H1 (cell line): Measurements from ENCODE around the gene GLRA1. TPM values are rescaled to one million over a fixed set of nuclear protein-coding genes. Genes with fewer than 3 reads are reported as not detected.
"Not testable (repeated sequence)": the region's sequence is repeated elsewhere in the genome, so short reads cannot be mapped to it uniquely, and the experiment has no call there.

Source experiments
- CTCF ChIA-PET: fragments of 300-600 bp; sonication (Branson Sonifier 250); formaldehyde crosslinking; loops from one replicate; lab custom pipeline; 2021; ENCODE audit not compliant: partially characterized antibody; lab: Charles Lee
- POLR2A ChIA-PET: fragments of 300-600 bp; sonication (Branson Sonifier 250); formaldehyde crosslinking; loops from one replicate; lab custom pipeline; 2021; ENCODE audit warnings: inconsistent platforms; ENCODE audit not compliant: partially characterized antibody; lab: Charles Lee
- DNase-seq, 2 experiments: peaks; one replicate each; pipeline versions ENCODE4 v3.0.0 to v3.0.0-alpha.2; 2010 to 2022; ENCODE audit warnings: low spot score in 2 of 2, low read depth in 1 of 2, mixed read lengths in 1 of 2
- FAIRE-seq: peaks from 2 replicates; lab custom pipeline; 2011; peaks lifted over from hg19 to GRCh38; lab: Jason Lieb, UNC
- H2AFZ ChIP-seq: 2 replicates; pipeline ENCODE4 v1.8.1; 2012; ENCODE audit warnings: low read length, inconsistent platforms
- H2AK5ac ChIP-seq: 2 replicates; pipeline ENCODE4 v1.6.1; 2013; ENCODE audit warnings: low read depth, low read length
- H2BK120ac ChIP-seq: replicated peaks from 2 replicates; pipeline ENCODE3; 2013; ENCODE audit warnings: low read depth, low read length, inconsistent platforms
- H2BK12ac ChIP-seq: 2 replicates; pipeline ENCODE4 v1.6.1; 2013; ENCODE audit warnings: low read depth, low read length
- H2BK15ac ChIP-seq: 2 replicates; pipeline ENCODE4 v1.6.1; 2013; ENCODE audit warnings: low read length
- H2BK20ac ChIP-seq: 2 replicates; pipeline ENCODE4 v1.6.1; 2013; ENCODE audit warnings: low read length
- H2BK5ac ChIP-seq: 2 replicates; pipeline ENCODE4 v1.6.1; 2013; ENCODE audit warnings: low read depth, low read length
- H3K14ac ChIP-seq: 2 replicates; pipeline ENCODE4 v1.6.1; 2013; ENCODE audit warnings: inconsistent platforms; ENCODE audit not compliant: insufficient read length
- H3K18ac ChIP-seq: 2 replicates; pipeline ENCODE4 v1.6.1; 2013; ENCODE audit warnings: low read length; ENCODE audit errors: extremely low read depth
- H3K23ac ChIP-seq: 2 replicates; pipeline ENCODE4 v1.6.1; 2013; ENCODE audit warnings: inconsistent platforms; ENCODE audit not compliant: insufficient read length
- H3K23me2 ChIP-seq: 2 replicates; pipeline ENCODE4 v1.6.1; 2013; ENCODE audit warnings: low read depth, low read length
- H3K27ac ChIP-seq: 2 replicates; pipeline ENCODE4 v1.6.1; 2011; ENCODE audit warnings: low read depth, low read length, inconsistent platforms
- H3K27me3 ChIP-seq, 4 experiments: replicated peaks in 1 of 4; 1 replicate in 1 of 4; 2 replicates in 3 of 4; pipeline versions ENCODE4 v1.6.1 to v1.8.1; 2011 to 2013; ENCODE audit warnings: low read length in 3 of 4, mild to moderate bottlenecking in 3 of 4, inconsistent platforms in 2 of 4, mixed read lengths in 2 of 4, moderate library complexity in 1 of 4; ENCODE audit not compliant: control insufficient read depth in 3 of 4, insufficient read depth in 3 of 4; ENCODE audit errors: extremely low read depth in 1 of 4
- H3K36me3 ChIP-seq, 4 experiments: 2 replicates each; pipeline versions ENCODE4 v1.6.1 to v1.8.1; 2011 to 2013; ENCODE audit warnings: mild to moderate bottlenecking in 4 of 4, low read length in 3 of 4, moderate library complexity in 2 of 4, control low read depth in 1 of 4, inconsistent platforms in 1 of 4; ENCODE audit not compliant: insufficient read depth in 4 of 4, control insufficient read depth in 2 of 4
- H3K4ac ChIP-seq: replicated peaks from 2 replicates; pipeline ENCODE3; 2013; ENCODE audit warnings: low read length, low read depth, mixed read lengths, inconsistent platforms; ENCODE audit not compliant: insufficient read length
- H3K4me1 ChIP-seq, 4 experiments: replicated peaks in 1 of 4; 1 replicate in 1 of 4; 2 replicates in 3 of 4; pipeline versions ENCODE4 v1.6.1 to v1.8.1; 2011 to 2013; ENCODE audit warnings: low read length in 3 of 4, inconsistent platforms in 2 of 4, mixed read lengths in 1 of 4; ENCODE audit not compliant: insufficient read depth in 4 of 4, control insufficient read depth in 3 of 4
- H3K4me2 ChIP-seq, 2 experiments: 2 replicates each; pipeline versions ENCODE4 v1.6.1 to v1.8.1; 2011 to 2013; ENCODE audit warnings: low read depth in 2 of 2, low read length in 2 of 2, control low read depth in 1 of 2, inconsistent platforms in 1 of 2, mild to moderate bottlenecking in 1 of 2; ENCODE audit not compliant: insufficient read depth in 1 of 2
- H3K4me3 ChIP-seq, 4 experiments: fragments of 200-600, 300-600 bp in 1 of 4; sonication (generic), shearing (Covaris generic), sonication (Bioruptor Twin) in 1 of 4; 2 replicates each; pipeline versions ENCODE4 v1.5.1 to v1.8.1; 2011 to 2016; ENCODE audit warnings: low read length in 4 of 4, low read depth in 3 of 4, control low read depth in 2 of 4, inconsistent platforms in 2 of 4, mild to moderate bottlenecking in 2 of 4, mixed read lengths in 1 of 4, moderate library complexity in 1 of 4; ENCODE audit not compliant: insufficient read depth in 2 of 4; ENCODE audit errors: extremely low read depth in 1 of 4
- H3K56ac ChIP-seq: replicated peaks from 2 replicates; pipeline ENCODE3; 2013; ENCODE audit warnings: low read depth, mild to moderate bottlenecking, mixed read lengths, low read length, inconsistent platforms; ENCODE audit not compliant: insufficient read length
- H3K79me1 ChIP-seq: 2 replicates; pipeline ENCODE4 v1.6.1; 2013; ENCODE audit warnings: low read depth, low read length, control low read depth
- H3K79me2 ChIP-seq, 2 experiments: 2 replicates each; pipeline versions ENCODE4 v1.6.1 to v1.8.1; 2012 to 2013; ENCODE audit warnings: low read length in 2 of 2, mild to moderate bottlenecking in 2 of 2, inconsistent platforms in 1 of 2; ENCODE audit not compliant: insufficient read depth in 2 of 2, control insufficient read depth in 1 of 2
- H3K9ac ChIP-seq, 4 experiments: replicated peaks in 1 of 4; 1 replicate in 1 of 4; 2 replicates in 3 of 4; pipeline versions ENCODE4 v1.6.1 to v1.8.1; 2011 to 2013; ENCODE audit warnings: low read depth in 3 of 4, low read length in 3 of 4, control low read depth in 2 of 4, mild to moderate bottlenecking in 2 of 4, moderate library complexity in 2 of 4, inconsistent platforms in 1 of 4; ENCODE audit errors: extremely low read depth in 1 of 4
- H3K9me3 ChIP-seq, 2 experiments: 2 replicates each; pipeline versions ENCODE4 v1.6.1 to v1.8.1; 2012 to 2013; ENCODE audit warnings: mild to moderate bottlenecking in 2 of 2, moderate library complexity in 2 of 2, control low read depth in 1 of 2, inconsistent platforms in 1 of 2, low read depth in 1 of 2, low read length in 1 of 2, mixed read lengths in 1 of 2; ENCODE audit not compliant: insufficient read depth in 2 of 2
- H4K20me1 ChIP-seq, 2 experiments: replicated peaks in 1 of 2; 2 replicates each; pipeline versions ENCODE3 to v1.8.1; 2011 to 2013; ENCODE audit warnings: inconsistent platforms in 2 of 2, low read length in 2 of 2, mild to moderate bottlenecking in 1 of 2; ENCODE audit not compliant: insufficient read depth in 2 of 2, control insufficient read depth in 1 of 2
- H4K5ac ChIP-seq: 2 replicates; pipeline ENCODE4 v1.6.1; 2013; ENCODE audit warnings: low read length, low read depth, mixed read lengths, inconsistent platforms; ENCODE audit not compliant: insufficient read length
- H4K8ac ChIP-seq: 2 replicates; pipeline ENCODE4 v1.8.0; 2013; ENCODE audit warnings: mild to moderate bottlenecking, moderate library complexity, low read length, inconsistent platforms; ENCODE audit not compliant: insufficient read depth; ENCODE audit errors: extremely low read depth
- H4K91ac ChIP-seq: replicated peaks from 2 replicates; pipeline ENCODE3; 2013; ENCODE audit warnings: low read length, mixed read lengths, inconsistent platforms; ENCODE audit not compliant: insufficient read length
- WGBS, 2 experiments: shearing (Covaris generic) in 1 of 2; methylation state at CpG; one replicate each; pipeline versions ENCODE4 v1.1.6 to v1.1.7; 2013 to 2015; ENCODE audit warnings: low lambda C conversion rate in 2 of 2, mixed read lengths in 2 of 2, inconsistent platforms in 1 of 2, low coverage in 1 of 2, missing lambda C conversion rate in 1 of 2; ENCODE audit not compliant: insufficient replicate concordance in 2 of 2, insufficient coverage in 1 of 2, insufficient read length in 1 of 2; ENCODE audit errors: extremely low coverage in 1 of 2, missing lambda C conversion rate in 1 of 2; 5-methylcytosine and 5-hydroxymethylcytosine counted together
- polyA plus RNA-seq, 7 experiments: library from polyadenylated mRNA; depleted of rRNA in 3 of 7; stranded (reverse) in 5 of 7; unstranded in 2 of 7; fragments of >200 nt in 5 of 7; fragments of 200-250 nt in 2 of 7; gene quantifications; 1 replicate in 5 of 7; 2 replicates in 1 of 7; 4 replicates in 1 of 7; pipeline versions ENCODE4 v1.2.1 to v1.2.3, GENCODE V29; 2011 to 2013; ENCODE audit warnings: missing spikeins in 2 of 7, mixed read lengths in 2 of 7
- total RNA-seq: library from RNA; stranded (reverse); fragmentation: NEBNext Ultra II Directional; extraction: Animal tissue kit (Norgen Biotek cat#: 25700); gene quantifications from 2 replicates; pipeline ENCODE4 v1.2.1, GENCODE V29; 2021

GLRA1 gene
- total and polyA plus RNA-seq, 2 of the 8 experiments (the other 6 are each of a cell fraction or from before 2014, with no cell fraction given), result not detected

GRCh38 chr5:151832843-151833242, 91.8 kb downstream of the GLRA1 start:
- H3K79me1 ChIP-seq, H2AFZ ChIP-seq, POLR2A ChIA-PET, H3K4me2 ChIP-seq, H4K91ac ChIP-seq, H4K20me1 ChIP-seq, H2BK12ac ChIP-seq, H2AK5ac ChIP-seq, H2BK15ac ChIP-seq, H3K79me2 ChIP-seq, FAIRE-seq, H4K5ac ChIP-seq, H3K23me2 ChIP-seq, H2BK5ac ChIP-seq, H3K14ac ChIP-seq, H3K27ac ChIP-seq, H3K56ac ChIP-seq, H2BK120ac ChIP-seq, H3K23ac ChIP-seq, H2BK20ac ChIP-seq, H3K9ac ChIP-seq, H3K18ac ChIP-seq, H4K8ac ChIP-seq, DNase-seq, H3K4me1 ChIP-seq, H3K4ac ChIP-seq, H3K4me3 ChIP-seq, H3K36me3 ChIP-seq, H3K27me3 ChIP-seq: not testable (repeated sequence)
- CTCF ChIA-PET, result interaction anchor here (10.8 kb wide), 1 partner anchor 310 kb away, joined by 193 read pairs; no protein-coding TSS in a partner anchor
- 99% methylated on average over 4 of the region's 4 CpGs; no CpG with 5 or more reads in 1 of the 2 experiments for WGBS, 2 experiments
- peaks cover 18 to 24% of the 10 kb centered on the region in 2 experiments; a peak in 3 of 4 replicates for H3K9me3 ChIP-seq
